Heart left ventricle (tissue), 16 donors: ENCODE results near the gene KLF12. TPM values are rescaled to one million over a fixed set of nuclear protein-coding genes. Genes with fewer than 3 reads are reported as not detected.

Source experiments
- ATAC-seq, 4 donors: fragments of 200-7000 bp; cut with Tn5 transposase; one replicate each; pipeline ENCODE4 v1.9.1; 2020 to 2022; ENCODE audit warnings: moderate library complexity in 4 of 4, mild to moderate bottlenecking in 3 of 4, moderate number of reproducible peaks in 1 of 4
- DNase-seq, 5 donors: peaks; one replicate each; pipeline ENCODE4 v3.0.0-alpha.2; 2020
- H3K27ac ChIP-seq, 12 donors: fragments of 200-600 bp; sonication (generic) in 4 of 12; one replicate each; pipeline versions ENCODE4 v1.5.0 to v1.8.0; 2016 to 2022; ENCODE audit warnings: mild to moderate bottlenecking in 2 of 12
- H3K27me3 ChIP-seq, 9 donors: fragments of 200-600 bp; sonication (generic) in 2 of 9; one replicate each; pipeline versions ENCODE4 v1.5.1 to v1.8.0; 2016 to 2022; ENCODE audit warnings: mild to moderate bottlenecking in 3 of 9
- H3K36me3 ChIP-seq, 9 donors: fragments of 200-600 bp; sonication (generic) in 2 of 9; one replicate each; pipeline versions ENCODE4 v1.5.0 to v1.8.0; 2018 to 2022; ENCODE audit warnings: mild to moderate bottlenecking in 2 of 9
- H3K4me1 ChIP-seq, 12 donors: fragments of 200-600 bp; sonication (generic) in 4 of 12; one replicate each; pipeline versions ENCODE4 v1.5.0 to v1.8.0; 2016 to 2022; ENCODE audit warnings: mild to moderate bottlenecking in 3 of 12
- H3K4me3 ChIP-seq, 12 donors: fragments of 200-600 bp; sonication (generic) in 4 of 12; one replicate each; pipeline versions ENCODE4 v1.5.0 to v1.8.0; 2017 to 2022; ENCODE audit warnings: mild to moderate bottlenecking in 9 of 12, moderate library complexity in 4 of 12
- H3K9me3 ChIP-seq, 12 donors: fragments of 200-600 bp; sonication (generic) in 4 of 12; one replicate each; pipeline versions ENCODE4 v1.5.0 to v1.8.0; 2016 to 2022; ENCODE audit warnings: mild to moderate bottlenecking in 1 of 12
- CTCF ChIP-seq, 12 donors: fragments of 200-600 bp; sonication (generic) in 4 of 12; IDR thresholded peaks; one replicate each; pipeline versions ENCODE4 v1.5.0 to v1.8.0; 2018 to 2022; ENCODE audit warnings: antibody characterized with exemption in 12 of 12, mild to moderate bottlenecking in 5 of 12
- POLR2A ChIP-seq, 2 donors: fragments of 450-650 bp; IDR thresholded peaks; one replicate each; pipeline ENCODE4 v1.6.1; 2017; ENCODE audit warnings: antibody characterized with exemption in 2 of 2, mild to moderate bottlenecking in 2 of 2, moderate library complexity in 2 of 2
- WGBS, 4 donors: extraction: QIAGEN DNeasy Blood & Tissue Kit in 2 of 4; methylation state at CpG; one replicate each; pipeline versions ENCODE4 v1.1.5 to v1.1.7; 2013 to 2018; 5-methylcytosine and 5-hydroxymethylcytosine counted together
- intact Hi-C, 10 donors: fragments of 100-400 bp; cut with DNase I; formaldehyde crosslinking; loops; one replicate each; pipeline versions ENCODE4 v1.11.1 to v1.14.2; 2022
- polyA plus RNA-seq, 2 donors: library from polyadenylated mRNA; stranded (reverse); fragments of 200-250 nt; gene quantifications; one replicate each; pipeline ENCODE4 v1.2.3, GENCODE V29; 2013
- total RNA-seq, 9 donors: library from RNA; depleted of rRNA in 2 of 9; stranded (reverse); fragments of >200 nt in 2 of 9; fragmentation: NEBNext Ultra II Directional in 3 of 9; extraction: Animal tissue kit (Norgen Biotek cat#: 25700) in 3 of 9; gene quantifications; one replicate each; pipeline versions ENCODE4 v1.1.0 to v1.2.4, GENCODE V29; 2016 to 2023
- donor health status: ischemic (EF 13 %, LVEDD 7.1; RV severe dilation, severe dysfunction).
- donor health status: healthy with polysubstance abuse.
- donor health status: DM: no; HTN: yes; CAD: no.
- donor health status: DM: no; HTN: no; CAD: no.
- donor health status: ischemic (EF 25% LVEDD 6.9; RV normal size, moderate dysfunction).
- donor health status: ischemic (EF 25% LVEDD 5.7; RV mildly dilated, moderate dysfunction).
- donor health status: healthy.
- donor health status: DM: yes; HTN: yes; CAD: no.
- donor health status: ischemic (EF 35%, LVEDD 5.7; RV mildly dilated, moderate dysfunction).
- donor health status: nonischemic (EF 11% LVEDD 7.7; RV severe dilation, severe dysfunction).
- donor health status: DM: yes; HTN: yes; CAD: no.
- donor health status: PGD.
- donor health status: ischemic (EF 29% LVEDD 5.4; RV normal size, mild dysfunction).
- donor health status: nonischemic (EF 23%, LVEDD 6.1; RV moderate dilation, normal function).

Gene KLF12
- total and polyA plus RNA-seq, 11 donors = 2.3 to 23.7 (median 16.5) TPM

- ATAC-seq (no peak), DNase-seq (no peak)
- H3K27ac ChIP-seq = no peak overlapping the region
These were observed 37.4 kb upstream of the KLF12 start for GRCh38 chr13:74171641-74172040.

GRCh38 chr13:74169676-74170075, 35.5 kb upstream of the KLF12 start:
- Histone ChIP-seq H3K4me3 (no peak overlapping the region), H3K27me3 (no peaks in the 10 kb centered on the region), H3K36me3 (no peaks in the 10 kb centered on the region), H3K27ac (no peak overlapping the region), H3K9me3 (no peaks in the 10 kb centered on the region), H3K4me1 (peaks cover 0 to 9% (median 0%) of the 10 kb centered on the region in 12 donors)
- intact Hi-C loops = no loop called here
- no peak for DNase-seq
- 44 to 61% (median 51%) methylated on average over 1 of the region's 1 CpG for WGBS, 4 donors
- no peak for ATAC-seq
- TF ChIP-seq POLR2A (IDR thresholded peaks at IDR 0.05) = no peak
- TF ChIP-seq CTCF (IDR thresholded peaks at IDR 0.05) = no peak

More at GRCh38 chr13:74171641-74172040, 37.4 kb upstream of the KLF12 start:
- Histone ChIP-seq H3K27me3 (no peaks in the 10 kb centered on the region), H3K4me3 (no peak overlapping the region), H3K36me3 (no peaks in the 10 kb centered on the region), H3K4me1 (peaks cover 0 to 9% (median 0%) of the 10 kb centered on the region in 12 donors), H3K9me3 (no peaks in the 10 kb centered on the region)
- TF ChIP-seq CTCF (IDR thresholded peaks at IDR 0.05) = no peak
- no peak for TF ChIP-seq POLR2A (IDR thresholded peaks at IDR 0.05)
- intact Hi-C loops = no loop called here

- intact Hi-C loops = no loop called here
- no peaks in the 10 kb centered on the region for H3K36me3 ChIP-seq
- H3K27me3 ChIP-seq = no peaks in the 10 kb centered on the region
- WGBS, 4 donors = 37 to 47% (median 43%) methylated on average over 4 of the region's 4 CpGs
- H3K27ac ChIP-seq = no peak overlapping the region
- H3K9me3 ChIP-seq = no peaks in the 10 kb centered on the region
- ATAC-seq (peak; percentile 67 to 97 (median 82)), DNase-seq (peak in 2 of 5 donors; percentile 15 to 31)
- H3K4me1 ChIP-seq = peaks cover 0 to 9% (median 0%) of the 10 kb centered on the region in 12 donors
- H3K4me3 ChIP-seq = no peak overlapping the region
- TF ChIP-seq CTCF (IDR thresholded peaks at IDR 0.05) (no peak), POLR2A (IDR thresholded peaks at IDR 0.05) (no peak)
These were observed 34.1 kb upstream of the KLF12 start for GRCh38 chr13:74168263-74168675.

- ATAC-seq (no peak), DNase-seq (no peak)
- 93 to 94% (median 93%) methylated on average over 6 of the region's 6 CpGs for WGBS, 4 donors
- Histone ChIP-seq H3K4me3 (no peak overlapping the region), H3K4me1 (peaks cover 0 to 9% (median 0%) of the 10 kb centered on the region in 12 donors), H3K9me3 (no peaks in the 10 kb centered on the region), H3K27ac (no peak overlapping the region), H3K27me3 (no peaks in the 10 kb centered on the region), H3K36me3 (no peaks in the 10 kb centered on the region)
- TF ChIP-seq CTCF (IDR thresholded peaks at IDR 0.05) = no peak
- no peak for TF ChIP-seq POLR2A (IDR thresholded peaks at IDR 0.05)
- intact Hi-C loops = no loop called here
These were observed 32.2 kb upstream of the KLF12 start for GRCh38 chr13:74166261-74167004.
